Upper lobe of right lung (tissue), 1 donor: ENCODE results near the gene FRG2. TPM values are rescaled to one million over a fixed set of nuclear protein-coding genes. Genes with fewer than 3 reads are reported as not detected.
"Not testable (repeated sequence)": the region's sequence is repeated elsewhere in the genome, so short reads cannot be mapped to it uniquely, and the experiment has no call there.

ENCODE experiments used
- ATAC-seq: fragments of 200-7000 bp; cut with Tn5 transposase; one replicate; pipeline ENCODE4 v1.9.1; 2020; ENCODE audit warnings: mild to moderate bottlenecking, moderate library complexity
- DNase-seq: peaks from one replicate; pipeline ENCODE4 v3.0.0-alpha.2; 2020
- H3K27ac ChIP-seq: fragments of 200-600 bp; one replicate; pipeline ENCODE4 v1.8.0; 2022
- H3K27me3 ChIP-seq: fragments of 200-600 bp; one replicate; pipeline ENCODE4 v1.8.0; 2022; ENCODE audit warnings: mild to moderate bottlenecking
- H3K36me3 ChIP-seq: fragments of 200-600 bp; one replicate; pipeline ENCODE4 v1.8.0; 2022
- H3K4me1 ChIP-seq: fragments of 200-600 bp; one replicate; pipeline ENCODE4 v1.8.0; 2022
- H3K4me3 ChIP-seq: fragments of 200-600 bp; one replicate; pipeline ENCODE4 v1.8.0; 2022; ENCODE audit warnings: mild to moderate bottlenecking
- H3K9me3 ChIP-seq: fragments of 200-600 bp; one replicate; pipeline ENCODE4 v1.8.0; 2022
- CTCF ChIP-seq: fragments of 200-600 bp; IDR thresholded peaks from one replicate; pipeline ENCODE4 v1.8.0; 2022; ENCODE audit warnings: antibody characterized with exemption
- intact Hi-C: fragments of 100-400 bp; cut with DNase I; formaldehyde crosslinking; loops from one replicate; pipeline ENCODE4 v1.11.0; 2022
- total RNA-seq: library from RNA; stranded (reverse); fragmentation: NEBNext Ultra II Directional; extraction: Animal tissue kit (Norgen Biotek cat#: 25700); gene quantifications from one replicate; pipeline ENCODE4 v1.2.1, GENCODE V29; 2021
- donor health status: DM: no; HTN: yes; CAD: no; lungs with severe emphysema.

Gene FRG2
- total RNA-seq, 1 donor from 2014 or later = not detected

GRCh38 chr4:190020790-190021717 is 6.0 kb downstream of the FRG2 start:
- peak; percentile 74 for DNase-seq
- H3K4me3 ChIP-seq = no peak overlapping the region
- no peaks in the 10 kb centered on the region for H3K4me1 ChIP-seq
- intact Hi-C loops = no loop called here
- peaks cover 51% of the 10 kb centered on the region for H3K27me3 ChIP-seq
- H3K36me3 ChIP-seq = no peaks in the 10 kb centered on the region
- peak; percentile 35 for ATAC-seq
- H3K9me3 ChIP-seq = no peaks in the 10 kb centered on the region
- H3K27ac ChIP-seq = no peak overlapping the region
- no peak for TF ChIP-seq CTCF

- H3K4me1 ChIP-seq, intact Hi-C loops, H3K4me3 ChIP-seq, H3K36me3 ChIP-seq, H3K27ac ChIP-seq, DNase-seq, H3K9me3 ChIP-seq, ATAC-seq: not testable (repeated sequence)
- peaks cover 62% of the 10 kb centered on the region for H3K27me3 ChIP-seq
Observed at GRCh38 chr4:190019859-190020463, 7.1 kb downstream of the FRG2 start.

GRCh38 chr4:190019023-190019858 is 7.8 kb downstream of the FRG2 start:
- intact Hi-C loops = no loop called here
- ATAC-seq (no peak), DNase-seq (no peak)
- Histone ChIP-seq H3K27ac (no peak overlapping the region), H3K36me3 (no peaks in the 10 kb centered on the region), H3K27me3 (peaks cover 67% of the 10 kb centered on the region), H3K9me3 (no peaks in the 10 kb centered on the region), H3K4me3 (no peak overlapping the region), H3K4me1 (no peaks in the 10 kb centered on the region)
- TF ChIP-seq CTCF = no peak

GRCh38 chr4:190018201-190018920 is 8.7 kb downstream of the FRG2 start:
- intact Hi-C loops = no loop called here
- H3K36me3 ChIP-seq = no peaks in the 10 kb centered on the region
- H3K9me3 ChIP-seq = no peaks in the 10 kb centered on the region
- H3K27me3 ChIP-seq = peaks cover 71% of the 10 kb centered on the region
- ATAC-seq (no peak), DNase-seq (no peak)
- no peaks in the 10 kb centered on the region for H3K4me1 ChIP-seq
- H3K27ac ChIP-seq = no peak overlapping the region
- H3K4me3 ChIP-seq = no peak overlapping the region
- no peak for TF ChIP-seq CTCF

GRCh38 chr4:190017357-190018200 is 9.5 kb downstream of the FRG2 start:
- DNase-seq (no peak), ATAC-seq (no peak)
- intact Hi-C loops = no loop called here
- no peaks in the 10 kb centered on the region for H3K4me1 ChIP-seq
- H3K27ac ChIP-seq = no peak overlapping the region
- no peaks in the 10 kb centered on the region for H3K36me3 ChIP-seq
- no peaks in the 10 kb centered on the region for H3K9me3 ChIP-seq
- peaks cover 79% of the 10 kb centered on the region for H3K27me3 ChIP-seq
- no peak for TF ChIP-seq CTCF
- H3K4me3 ChIP-seq = no peak overlapping the region
